ENCODE data around the gene FIGNL1. TPM values are rescaled to one million over a fixed set of nuclear protein-coding genes. Genes with fewer than 3 reads are reported as not detected.

Gene FIGNL1
- total and polyA plus RNA-seq, 2 of the 4 experiments (the other 2 are of a cell fraction) = 8.2 to 27.1 TPM

GRCh38 chr7:50422858-50423257 lies 27.3 kb downstream of the FIGNL1 start:
- H3K4me1 ChIP-seq (ENCODE audit: control insufficient read depth, insufficient read depth, low read length) = no peaks in the 10 kb centered on the region
- no peak overlapping the region for H2AFZ ChIP-seq (replicated peaks; ENCODE audit: low read length, poor library complexity)
- no peak overlapping the region for H3K14ac ChIP-seq (replicated peaks; ENCODE audit: low read depth, low read length)
- H4K91ac ChIP-seq (ENCODE audit: insufficient read depth, low read depth, low read length) = no peak overlapping the region
- H3K18ac ChIP-seq (ENCODE audit: low read depth, low read length) = no peak overlapping the region
- no peak overlapping the region for H3K9ac ChIP-seq (ENCODE audit: low read depth, low read length)
- H2AK5ac ChIP-seq (ENCODE audit: low read depth, low read length) = no peak overlapping the region
- H3K36me3 ChIP-seq (ENCODE audit: control insufficient read depth, insufficient read depth, low read length) = no peaks in the 10 kb centered on the region
- no peaks in the 10 kb centered on the region for H3K79me1 ChIP-seq (ENCODE audit: low read depth in 1 of 2, low read length in 2 of 2)
- no peaks in the 10 kb centered on the region for H3K9me1 ChIP-seq (ENCODE audit: insufficient read depth, low read length)
- no peak overlapping the region for H2BK120ac ChIP-seq (ENCODE audit: low read depth, low read length)
- H3K4me2 ChIP-seq (ENCODE audit: low read depth, low read length) = no peak overlapping the region
- ATAC-seq (ENCODE audit: low read depth) = no peak
- ChIA-PET CTCF (no interaction called here), POLR2A (ENCODE audit: unreplicated experiment) (interaction anchor here (0.6 kb wide), 1 partner anchor 1514 kb away, joined by 5 read pairs; no protein-coding TSS in a partner anchor)
- H3K23ac ChIP-seq (ENCODE audit: low read depth, low read length) = no peak overlapping the region
- intact Hi-C loops (cut with micrococcal nuclease) = no loop called here
- H3K4me3 ChIP-seq (ENCODE audit: insufficient read depth, low read depth, low read length) = no peak overlapping the region
- H3K9me3 ChIP-seq (ENCODE audit: control insufficient read depth, insufficient read depth, low read length) = no peaks in the 10 kb centered on the region
- H3K27me3 ChIP-seq (ENCODE audit: control insufficient read depth, insufficient read depth, low read length) = no peaks in the 10 kb centered on the region; the same call in none of the 2 replicates
- H3K4ac ChIP-seq (ENCODE audit: low read depth, low read length) = no peak overlapping the region
- H2BK20ac ChIP-seq (ENCODE audit: low read depth, low read length) = no peak overlapping the region
- in situ Hi-C loops (cut with MboI; ENCODE audit: low sequenced_read_pairs) = no loop called here
- H2BK15ac ChIP-seq (ENCODE audit: low read depth, low read length) = no peak overlapping the region
- no peak for DNase-seq
- H3K27ac ChIP-seq (ENCODE audit: insufficient read depth, low read length) = no peak overlapping the region
- 100% methylated on average over 1 of the region's 6 CpGs; no CpG with 5 or more reads in 1 of the 2 experiments for WGBS, 2 experiments (ENCODE audit: extremely low coverage in 2 of 2, insufficient read length in 1 of 2)
- no peak overlapping the region for H4K5ac ChIP-seq (ENCODE audit: low read depth, low read length)
- H3K56ac ChIP-seq (ENCODE audit: extremely low read depth, insufficient read depth, low read length) = no peak overlapping the region
- H2AK9ac ChIP-seq (replicated peaks; ENCODE audit: low read depth, low read length, poor library complexity) = no peak overlapping the region
- H4K20me1 ChIP-seq (ENCODE audit: insufficient read depth, low read length) = no peaks in the 10 kb centered on the region
- dilution Hi-C loops (cut with HindIII; ENCODE audit: low sequenced_read_pairs, unreplicated experiment) = no loop called here
- TF ChIP-seq RFX5 (IDR thresholded peaks at IDR 0.05; ENCODE audit: low read depth, low read length) = no peak
- TF ChIP-seq CEBPB (IDR thresholded peaks at IDR 0.05; ENCODE audit: low read depth, low read length) = peak; percentile 54
- no TSS peak for BruUV-seq (replicated peaks)
- H2BK5ac ChIP-seq (ENCODE audit: low read depth, low read length, poor library complexity, severe bottlenecking) = no peak overlapping the region
- no peak overlapping the region for H4K8ac ChIP-seq (ENCODE audit: low read depth in 2 of 2, low read length in 2 of 2)
